ENCODE measurements around the gene EMC8. TPM values are rescaled to one million over a fixed set of nuclear protein-coding genes. Genes with fewer than 3 reads are reported as not detected.

Gene EMC8
- total and polyA plus RNA-seq, 2 of the 8 experiments (the other 6 are each of a cell fraction or from before 2014, with no cell fraction given), result 52.2 to 69.7 TPM

- no peak overlapping the region for H4K5ac ChIP-seq (ENCODE audit: insufficient read length, low read depth, low read length)
- H3K79me1 ChIP-seq (ENCODE audit: low read depth, low read length), result no peaks in the 10 kb centered on the region
- H2BK15ac ChIP-seq (ENCODE audit: low read length), result peak overlapping the region; percentile 83; the same call in 1 of the 2 replicates
- H3K4ac ChIP-seq (replicated peaks; ENCODE audit: insufficient read length, low read depth, low read length), result no peak overlapping the region
- 0 out of 2 replicates have a peak overlapping the region, but pooled peaks have one; percentile 2 for H2BK12ac ChIP-seq (ENCODE audit: low read depth, low read length)
- H3K27me3 ChIP-seq (replicated peaks in 1 of 4; ENCODE audit: control insufficient read depth in 3 of 4, extremely low read depth in 1 of 4, insufficient read depth in 3 of 4, low read length in 3 of 4), result no peaks in the 10 kb centered on the region; a peak in 1 of 7 replicates
- no peak overlapping the region for H4K8ac ChIP-seq (ENCODE audit: extremely low read depth, insufficient read depth, low read length)
- WGBS, 2 experiments (ENCODE audit: extremely low coverage in 1 of 2, insufficient coverage in 1 of 2, insufficient read length in 1 of 2, insufficient replicate concordance in 2 of 2, low coverage in 1 of 2, low lambda C conversion rate in 2 of 2, missing lambda C conversion rate in 1 of 2), result 84% methylated on average over 13 of the region's 13 CpGs; no CpG with 5 or more reads in 1 of the 2 experiments
- no peak overlapping the region for H2AK5ac ChIP-seq (ENCODE audit: low read depth, low read length)
- no peak overlapping the region for H3K27ac ChIP-seq (ENCODE audit: low read depth, low read length)
- H3K4me3 ChIP-seq (ENCODE audit: extremely low read depth in 1 of 4, insufficient read depth in 2 of 4, low read depth in 3 of 4, low read length in 4 of 4), result no peak overlapping the region
- POLR2A ChIA-PET (ENCODE audit: partially characterized antibody), result interaction anchor here (1.1 to 1.4 kb wide), 2 partner anchors 16 to 67 kb away, joined by 3 to 6 read pairs; no protein-coding TSS in a partner anchor
- peak overlapping the region; percentile 50 for H3K4me2 ChIP-seq (ENCODE audit: insufficient read depth in 1 of 2, low read depth in 2 of 2, low read length in 2 of 2)
- H2BK120ac ChIP-seq (replicated peaks; ENCODE audit: low read depth, low read length), result no peak overlapping the region
- H3K18ac ChIP-seq (ENCODE audit: extremely low read depth, low read length), result no peak overlapping the region
- CTCF ChIA-PET (ENCODE audit: partially characterized antibody), result interaction anchor here (0.7 to 1.3 kb wide), 3 partner anchors 10 to 26 kb away, joined by 3 read pairs; no protein-coding TSS in a partner anchor
- peaks cover 3% of the 10 kb centered on the region; the same call in 1 of the 2 replicates for H3K23me2 ChIP-seq (ENCODE audit: low read depth, low read length)
- no peak for FAIRE-seq
- H3K36me3 ChIP-seq (ENCODE audit: control insufficient read depth in 2 of 4, insufficient read depth in 4 of 4, low read length in 3 of 4), result no peaks in the 10 kb centered on the region
- H4K91ac ChIP-seq (replicated peaks; ENCODE audit: insufficient read length, low read length), result no peak overlapping the region
- H3K4me1 ChIP-seq (replicated peaks in 1 of 4; ENCODE audit: control insufficient read depth in 3 of 4, insufficient read depth in 4 of 4, low read length in 3 of 4), result peaks cover 3 to 14% (median 11%) of the 10 kb centered on the region in 4 experiments
- no peaks in the 10 kb centered on the region for H3K9me3 ChIP-seq (ENCODE audit: insufficient read depth in 2 of 2, low read depth in 1 of 2, low read length in 1 of 2)
- H3K14ac ChIP-seq (ENCODE audit: insufficient read length), result no peak overlapping the region
- H2BK20ac ChIP-seq (ENCODE audit: low read length), result peak overlapping the region; percentile 83
- no peak overlapping the region for H3K9ac ChIP-seq (replicated peaks in 1 of 4; ENCODE audit: extremely low read depth in 1 of 4, low read depth in 3 of 4, low read length in 3 of 4)
- H3K56ac ChIP-seq (replicated peaks; ENCODE audit: insufficient read length, low read depth, low read length), result no peak overlapping the region
- no peaks in the 10 kb centered on the region for H3K79me2 ChIP-seq (ENCODE audit: control insufficient read depth in 1 of 2, insufficient read depth in 2 of 2, low read length in 2 of 2)
- TF ChIP-seq KDM4A (IDR thresholded peaks at IDR 0.05; ENCODE audit: low read depth, low read length, severe bottlenecking), result no peak
- peak; percentile 20; the same call in 1 of the 2 replicates for TF ChIP-seq CEBPB (IDR thresholded peaks at IDR 0.05; ENCODE audit: low read depth, low read length)
- no peak overlapping the region; the same call in 1 of the 2 replicates for H2BK5ac ChIP-seq (ENCODE audit: low read depth, low read length)
- no peak overlapping the region for H2AFZ ChIP-seq (ENCODE audit: low read length)
- no peak overlapping the region for H3K23ac ChIP-seq (ENCODE audit: insufficient read length)
- peaks cover 0 to 2% of the 10 kb centered on the region in 2 experiments for H4K20me1 ChIP-seq (replicated peaks in 1 of 2; ENCODE audit: control insufficient read depth in 1 of 2, insufficient read depth in 2 of 2, low read length in 2 of 2)
- DNase-seq (ENCODE audit: low read depth in 1 of 2, low spot score in 2 of 2), result no peak
Observed at GRCh38 chr16:85733155-85733838, 66.0 kb downstream of the EMC8 start.

Data from H1 (cell line).